Astrocyte of the spinal cord (primary cell): Measurements from ENCODE around the gene MAGI1.
A peak's percentile ranks its signal among the peaks of the same experiment; 100 is the strongest.

Experiments used
- DNase-seq: peaks from one replicate; pipeline ENCODE4 v3.0.0; 2011; ENCODE audit warnings: low read depth, low spot score
- H3K4me3 ChIP-seq: 2 replicates; pipeline ENCODE4 v1.5.1; 2011; ENCODE audit warnings: low read depth, mild to moderate bottlenecking, low read length, moderate library complexity
- CTCF ChIP-seq: IDR thresholded peaks from 2 replicates; pipeline ENCODE4 v1.5.1; 2012; ENCODE audit warnings: low read depth, mild to moderate bottlenecking, low read length, inconsistent platforms
- in situ Hi-C: cut with HindIII; loops from 2 replicates; pipeline ENCODE4 v1.10.0; 2017; ENCODE audit warnings: low sequenced_read_pairs

MAGI1 gene

GRCh38 chr3:65816208-65816607 is 222.5 kb downstream of the MAGI1 start:
- no peak for TF ChIP-seq CTCF
- H3K4me3 ChIP-seq: no peak overlapping the region
- in situ Hi-C loops: no loop called here
- DNase-seq: no peak

- TF ChIP-seq CTCF: no peak
- DNase-seq: no peak
- H3K4me3 ChIP-seq: no peak overlapping the region
- in situ Hi-C loops: no loop called here
These were observed 223.7 kb downstream of the MAGI1 start for GRCh38 chr3:65814845-65815578.

GRCh38 chr3:65811892-65812291 is 226.8 kb downstream of the MAGI1 start:
- no peak for TF ChIP-seq CTCF
- no peak overlapping the region for H3K4me3 ChIP-seq
- peak; percentile 50 for DNase-seq
- in situ Hi-C loops: no loop called here

GRCh38 chr3:65811086-65811761 is 227.5 kb downstream of the MAGI1 start:
- no peak for TF ChIP-seq CTCF
- in situ Hi-C loops: no loop called here
- peak; percentile 93 for DNase-seq
- H3K4me3 ChIP-seq: no peak overlapping the region

GRCh38 chr3:65810302-65810701 is 228.4 kb downstream of the MAGI1 start:
- no peak overlapping the region for H3K4me3 ChIP-seq
- TF ChIP-seq CTCF: no peak
- no peak for DNase-seq
- in situ Hi-C loops: no loop called here

- no peak overlapping the region for H3K4me3 ChIP-seq
- in situ Hi-C loops: no loop called here
- no peak for DNase-seq
- TF ChIP-seq CTCF: no peak
These were observed 229.0 kb downstream of the MAGI1 start for GRCh38 chr3:65809641-65810150.
